HL-60 (cell line): ENCODE data around the gene LCN6.

ENCODE experiments used
- GABPA ChIP-seq: IDR thresholded peaks from 2 replicates; pipeline ENCODE4 v1.6.1; 2012; ENCODE audit warnings: low read depth
- POLR2AphosphoS5 ChIP-seq: IDR thresholded peaks from 2 replicates; pipeline ENCODE4 v1.6.1; 2012; ENCODE audit warnings: low read depth
- SPI1 ChIP-seq: IDR thresholded peaks from 2 replicates; pipeline ENCODE4 v1.6.1; 2012; ENCODE audit warnings: low read depth, mild to moderate bottlenecking, borderline replicate concordance
- TF ChIP-seq, protein P1 (sequence below): IDR thresholded peaks from one replicate; pipeline ENCODE4 v1.5.1; 2011; ENCODE audit warnings: low read length, control low read depth, inconsistent platforms; ENCODE audit not compliant: insufficient read depth
- TF ChIP-seq, protein P2 (sequence below): IDR thresholded peaks from 2 replicates; pipeline ENCODE4 v1.6.1; 2012; ENCODE audit warnings: low read depth; ENCODE audit not compliant: insufficient replicate concordance

DNA sequence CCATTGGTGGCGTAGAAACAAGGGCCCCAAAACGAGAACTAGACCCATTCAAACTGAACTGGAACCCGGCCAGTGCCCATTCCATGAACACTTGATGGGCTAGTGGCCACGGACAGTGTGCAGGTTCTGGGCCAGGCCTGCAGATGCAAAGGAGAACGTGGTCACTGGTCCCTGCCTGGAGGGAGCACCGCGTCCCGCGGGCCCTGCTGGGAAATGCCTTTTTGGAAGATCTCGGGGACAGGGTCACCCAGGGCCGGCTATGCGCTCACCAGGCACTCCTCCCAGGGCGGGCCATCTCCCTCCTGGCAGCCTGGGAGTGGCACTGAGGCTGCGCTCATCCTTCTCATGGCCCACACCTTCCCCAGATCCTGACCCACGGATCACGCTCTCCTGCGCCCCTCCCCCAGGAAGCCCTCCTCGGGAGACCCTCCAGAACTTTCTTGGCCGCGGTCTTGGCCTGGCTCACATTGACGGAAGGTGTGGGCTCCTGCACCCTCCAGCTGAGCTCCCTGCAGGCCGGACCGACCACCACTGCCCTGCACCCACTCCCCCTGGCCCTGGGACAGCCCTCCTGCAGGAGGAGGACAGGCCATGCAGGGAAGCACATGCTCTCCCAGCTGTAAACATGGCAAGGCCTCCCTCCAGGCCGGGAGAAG lies 38.7 kb downstream of the LCN6 start:
- TF ChIP-seq, protein P1, sequence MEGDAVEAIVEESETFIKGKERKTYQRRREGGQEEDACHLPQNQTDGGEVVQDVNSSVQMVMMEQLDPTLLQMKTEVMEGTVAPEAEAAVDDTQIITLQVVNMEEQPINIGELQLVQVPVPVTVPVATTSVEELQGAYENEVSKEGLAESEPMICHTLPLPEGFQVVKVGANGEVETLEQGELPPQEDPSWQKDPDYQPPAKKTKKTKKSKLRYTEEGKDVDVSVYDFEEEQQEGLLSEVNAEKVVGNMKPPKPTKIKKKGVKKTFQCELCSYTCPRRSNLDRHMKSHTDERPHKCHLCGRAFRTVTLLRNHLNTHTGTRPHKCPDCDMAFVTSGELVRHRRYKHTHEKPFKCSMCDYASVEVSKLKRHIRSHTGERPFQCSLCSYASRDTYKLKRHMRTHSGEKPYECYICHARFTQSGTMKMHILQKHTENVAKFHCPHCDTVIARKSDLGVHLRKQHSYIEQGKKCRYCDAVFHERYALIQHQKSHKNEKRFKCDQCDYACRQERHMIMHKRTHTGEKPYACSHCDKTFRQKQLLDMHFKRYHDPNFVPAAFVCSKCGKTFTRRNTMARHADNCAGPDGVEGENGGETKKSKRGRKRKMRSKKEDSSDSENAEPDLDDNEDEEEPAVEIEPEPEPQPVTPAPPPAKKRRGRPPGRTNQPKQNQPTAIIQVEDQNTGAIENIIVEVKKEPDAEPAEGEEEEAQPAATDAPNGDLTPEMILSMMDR = no peak
- TF ChIP-seq POLR2AphosphoS5 = no peak
- TF ChIP-seq, protein P2, sequence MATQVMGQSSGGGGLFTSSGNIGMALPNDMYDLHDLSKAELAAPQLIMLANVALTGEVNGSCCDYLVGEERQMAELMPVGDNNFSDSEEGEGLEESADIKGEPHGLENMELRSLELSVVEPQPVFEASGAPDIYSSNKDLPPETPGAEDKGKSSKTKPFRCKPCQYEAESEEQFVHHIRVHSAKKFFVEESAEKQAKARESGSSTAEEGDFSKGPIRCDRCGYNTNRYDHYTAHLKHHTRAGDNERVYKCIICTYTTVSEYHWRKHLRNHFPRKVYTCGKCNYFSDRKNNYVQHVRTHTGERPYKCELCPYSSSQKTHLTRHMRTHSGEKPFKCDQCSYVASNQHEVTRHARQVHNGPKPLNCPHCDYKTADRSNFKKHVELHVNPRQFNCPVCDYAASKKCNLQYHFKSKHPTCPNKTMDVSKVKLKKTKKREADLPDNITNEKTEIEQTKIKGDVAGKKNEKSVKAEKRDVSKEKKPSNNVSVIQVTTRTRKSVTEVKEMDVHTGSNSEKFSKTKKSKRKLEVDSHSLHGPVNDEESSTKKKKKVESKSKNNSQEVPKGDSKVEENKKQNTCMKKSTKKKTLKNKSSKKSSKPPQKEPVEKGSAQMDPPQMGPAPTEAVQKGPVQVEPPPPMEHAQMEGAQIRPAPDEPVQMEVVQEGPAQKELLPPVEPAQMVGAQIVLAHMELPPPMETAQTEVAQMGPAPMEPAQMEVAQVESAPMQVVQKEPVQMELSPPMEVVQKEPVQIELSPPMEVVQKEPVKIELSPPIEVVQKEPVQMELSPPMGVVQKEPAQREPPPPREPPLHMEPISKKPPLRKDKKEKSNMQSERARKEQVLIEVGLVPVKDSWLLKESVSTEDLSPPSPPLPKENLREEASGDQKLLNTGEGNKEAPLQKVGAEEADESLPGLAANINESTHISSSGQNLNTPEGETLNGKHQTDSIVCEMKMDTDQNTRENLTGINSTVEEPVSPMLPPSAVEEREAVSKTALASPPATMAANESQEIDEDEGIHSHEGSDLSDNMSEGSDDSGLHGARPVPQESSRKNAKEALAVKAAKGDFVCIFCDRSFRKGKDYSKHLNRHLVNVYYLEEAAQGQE = no peak
- TF ChIP-seq GABPA = no peak
- TF ChIP-seq SPI1 = no peak
